Trophoblast cell (in vitro differentiated cells and primary cell): ENCODE data around the gene USB1.

ENCODE experiments used
- DNase-seq, 2 donors: peaks; one replicate each; pipeline ENCODE4 v3.0.0-alpha.2; 2016
- H2AFZ ChIP-seq: 2 replicates; pipeline ENCODE4 v1.6.1; 2013; ENCODE audit warnings: low read length, moderate library complexity, mild to moderate bottlenecking; ENCODE audit not compliant: insufficient read depth, poor library complexity
- H2AK5ac ChIP-seq: 2 replicates; pipeline ENCODE4 v1.6.1; 2013; ENCODE audit warnings: mild to moderate bottlenecking, low read length
- H2BK120ac ChIP-seq: 2 replicates; pipeline ENCODE4 v1.6.1; 2013; ENCODE audit warnings: low read length, mild to moderate bottlenecking, moderate library complexity; ENCODE audit not compliant: insufficient read depth, poor library complexity
- H2BK12ac ChIP-seq: 2 replicates; pipeline ENCODE4 v1.6.1; 2013; ENCODE audit warnings: mild to moderate bottlenecking, low read length, moderate library complexity
- H2BK5ac ChIP-seq: 2 replicates; pipeline ENCODE4 v1.6.1; 2013; ENCODE audit warnings: low read length, low read depth, moderate library complexity, mild to moderate bottlenecking; ENCODE audit not compliant: poor library complexity
- H3K14ac ChIP-seq: 2 replicates; pipeline ENCODE4 v1.6.1; 2013; ENCODE audit warnings: mild to moderate bottlenecking, low read length
- H3K18ac ChIP-seq: 2 replicates; pipeline ENCODE4 v1.6.1; 2013; ENCODE audit warnings: mild to moderate bottlenecking, low read length
- H3K23ac ChIP-seq: 2 replicates; pipeline ENCODE4 v1.6.1; 2013; ENCODE audit warnings: low read length
- H3K27ac ChIP-seq: 2 replicates; pipeline ENCODE4 v1.5.1; 2013; ENCODE audit warnings: low read depth, mild to moderate bottlenecking, inconsistent platforms, low read length, moderate library complexity
- H3K27me3 ChIP-seq: 2 replicates; pipeline ENCODE4 v1.6.1; 2013; ENCODE audit warnings: inconsistent platforms, mild to moderate bottlenecking, low read length, moderate library complexity; ENCODE audit not compliant: insufficient read depth
- H3K36me3 ChIP-seq, 2 experiments: 1 replicate in 1 of 2; 2 replicates in 1 of 2; pipeline ENCODE4 v1.6.1; 2013; ENCODE audit warnings: low read length in 2 of 2, mild to moderate bottlenecking in 2 of 2, moderate library complexity in 1 of 2; ENCODE audit not compliant: insufficient read depth in 2 of 2, control insufficient read depth in 1 of 2
- H3K4ac ChIP-seq: 2 replicates; pipeline ENCODE4 v1.6.1; 2013; ENCODE audit warnings: low read depth, mild to moderate bottlenecking, low read length, moderate library complexity
- H3K4me1 ChIP-seq, 2 experiments: 1 replicate in 1 of 2; 2 replicates in 1 of 2; pipeline ENCODE4 v1.6.1; 2013; ENCODE audit warnings: low read length in 2 of 2, mild to moderate bottlenecking in 2 of 2, moderate library complexity in 1 of 2; ENCODE audit not compliant: insufficient read depth in 2 of 2, control insufficient read depth in 1 of 2
- H3K4me2 ChIP-seq: 2 replicates; pipeline ENCODE4 v1.6.1; 2013; ENCODE audit warnings: inconsistent platforms, mild to moderate bottlenecking, low read length, moderate library complexity
- H3K4me3 ChIP-seq: 2 replicates; pipeline ENCODE4 v1.5.1; 2013; ENCODE audit warnings: mild to moderate bottlenecking, low read depth, low read length, inconsistent platforms
- H3K79me1 ChIP-seq: one replicate; pipeline ENCODE4 v1.6.1; 2013; ENCODE audit warnings: low read length
- H3K79me2 ChIP-seq: 2 replicates; pipeline ENCODE4 v1.6.1; 2013; ENCODE audit warnings: low read length, mild to moderate bottlenecking; ENCODE audit not compliant: control insufficient read depth, insufficient read depth, poor library complexity
- H3K9ac ChIP-seq: 2 replicates; pipeline ENCODE4 v1.6.1; 2013; ENCODE audit warnings: mild to moderate bottlenecking, low read length
- H3K9me3 ChIP-seq: 2 replicates; pipeline ENCODE4 v1.6.1; 2013; ENCODE audit warnings: low read depth, mild to moderate bottlenecking, control low read depth, inconsistent platforms, low read length; ENCODE audit not compliant: insufficient read depth
- H4K12ac ChIP-seq: 2 replicates; pipeline ENCODE4 v1.6.1; 2013; ENCODE audit warnings: low read depth, mild to moderate bottlenecking, low read length, moderate library complexity
- H4K8ac ChIP-seq: 2 replicates; pipeline ENCODE4 v1.6.1; 2013; ENCODE audit warnings: low read depth, mild to moderate bottlenecking, low read length, moderate library complexity
- H4K91ac ChIP-seq: one replicate; pipeline ENCODE4 v1.6.1; 2013; ENCODE audit warnings: low read depth, mild to moderate bottlenecking, low read length, moderate library complexity
- WGBS: extraction: QIAGEN DNeasy Blood & Tissue Kit; methylation state at CpG from one replicate; pipeline ENCODE4 v1.1.7; 2013; ENCODE audit warnings: missing lambda C conversion rate; ENCODE audit not compliant: insufficient read length, insufficient coverage; ENCODE audit errors: extremely low coverage; 5-methylcytosine and 5-hydroxymethylcytosine counted together

USB1 gene

DNA sequence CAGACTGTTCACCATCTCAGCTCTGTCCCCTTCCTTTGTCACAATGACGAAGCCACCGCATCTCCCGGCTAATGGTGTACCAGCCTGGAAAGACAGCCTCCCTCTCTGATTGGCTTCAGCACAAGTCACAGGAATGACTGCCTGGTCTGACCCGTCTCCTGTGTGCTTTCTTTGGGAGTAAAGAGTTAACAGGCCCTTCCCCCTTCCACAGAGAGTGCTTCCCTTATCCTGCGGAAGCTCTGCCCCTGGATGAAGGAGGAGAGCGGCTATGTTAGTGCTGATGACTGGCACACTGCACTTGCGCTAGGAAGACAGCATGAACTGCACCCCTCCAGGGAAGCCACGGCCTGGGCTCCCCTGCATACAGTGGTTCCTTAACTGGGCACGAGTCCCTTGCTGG is 11.3 kb downstream of the USB1 start:
- no peak for DNase-seq
- no peaks in the 10 kb centered on the region for H3K79me2 ChIP-seq
- no peak overlapping the region for H2AK5ac ChIP-seq
- H3K14ac ChIP-seq, result peak overlapping the region; percentile 16
- peaks cover 10 to 22% of the 10 kb centered on the region in 2 experiments for H3K36me3 ChIP-seq
- H3K18ac ChIP-seq, result peak overlapping the region; percentile 38
- no peak overlapping the region for H3K4me3 ChIP-seq
- H2AFZ ChIP-seq, result no peak overlapping the region
- H3K23ac ChIP-seq, result no peak overlapping the region
- H3K9ac ChIP-seq, result no peak overlapping the region
- no peak overlapping the region for H3K4me2 ChIP-seq
- H3K27me3 ChIP-seq, result no peaks in the 10 kb centered on the region
- H2BK12ac ChIP-seq, result peak overlapping the region; percentile 10
- H3K4me1 ChIP-seq, result peaks cover 16 to 22% of the 10 kb centered on the region in 2 experiments
- H4K91ac ChIP-seq, result peak overlapping the region; percentile 8
- H2BK5ac ChIP-seq, result peak overlapping the region; percentile 6
- H3K9me3 ChIP-seq, result no peaks in the 10 kb centered on the region
- peak overlapping the region; percentile 80 for H3K27ac ChIP-seq
- H2BK120ac ChIP-seq, result no peak overlapping the region
- H3K4ac ChIP-seq, result no peak overlapping the region
- peaks cover 6% of the 10 kb centered on the region for H3K79me1 ChIP-seq
- no CpG with 5 or more reads among the region's 9 CpGs for WGBS
- H4K8ac ChIP-seq, result no peak overlapping the region
- no peak overlapping the region for H4K12ac ChIP-seq

- Histone ChIP-seq H3K14ac (no peak overlapping the region), H2BK120ac (peak overlapping the region; percentile 48), H3K36me3 (peaks cover 11 to 23% of the 10 kb centered on the region in 2 experiments), H3K9ac (no peak overlapping the region), H3K4me2 (no peak overlapping the region), H3K18ac (no peak overlapping the region), H3K27ac (no peak overlapping the region), H3K79me2 (no peaks in the 10 kb centered on the region), H3K4me3 (no peak overlapping the region), H4K91ac (peak overlapping the region; percentile 20), H2AFZ (no peak overlapping the region), H2BK5ac (no peak overlapping the region), H2BK12ac (peak overlapping the region; percentile 29), H2AK5ac (no peak overlapping the region), H3K4me1 (peaks cover 16 to 22% of the 10 kb centered on the region in 2 experiments), H3K9me3 (no peaks in the 10 kb centered on the region), H4K8ac (no peak overlapping the region), H3K4ac (no peak overlapping the region), H3K79me1 (peaks cover 6% of the 10 kb centered on the region), H3K27me3 (no peaks in the 10 kb centered on the region), H3K23ac (no peak overlapping the region), H4K12ac (no peak overlapping the region)
- peak; percentile 65 to 76 for DNase-seq
- no CpG with 5 or more reads among the region's 9 CpGs for WGBS
Measured at GRCh38 chr16:58013201-58013956, 12.2 kb downstream of the USB1 start.

DNA sequence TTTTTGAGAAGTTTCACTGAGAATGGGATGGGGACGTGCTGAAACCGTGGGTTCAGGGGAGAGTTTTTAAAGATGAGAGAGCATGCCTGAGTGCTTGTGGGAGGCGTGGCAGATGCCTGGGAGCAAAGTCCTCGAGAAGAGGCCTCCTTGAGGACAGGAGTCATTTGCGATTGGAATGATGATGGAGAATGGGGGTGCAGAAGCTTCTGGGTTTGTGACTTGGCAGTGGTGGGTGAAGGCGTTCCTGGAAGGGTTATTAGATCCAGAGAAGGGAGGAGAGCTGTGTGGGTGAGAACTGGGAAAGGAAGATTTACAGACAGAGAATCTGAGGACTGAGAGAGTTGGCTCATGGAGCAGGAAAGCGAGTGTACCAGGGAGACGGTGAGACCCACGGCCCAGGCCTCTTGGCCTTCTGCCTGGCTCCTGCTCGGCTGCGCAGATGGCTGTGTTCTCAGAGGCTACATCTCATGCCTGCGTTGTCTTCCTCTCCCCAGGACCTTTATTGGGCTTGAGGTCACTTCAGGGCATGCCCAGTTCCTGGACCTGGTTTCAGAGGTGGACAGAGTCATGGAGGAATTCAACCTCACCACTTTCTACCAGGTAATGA is 15.7 kb downstream of the USB1 start:
- no peak overlapping the region for H3K4me2 ChIP-seq
- H4K91ac ChIP-seq, result no peak overlapping the region
- no peak overlapping the region for H3K4ac ChIP-seq
- no peak overlapping the region for H2BK5ac ChIP-seq
- H3K9me3 ChIP-seq, result no peaks in the 10 kb centered on the region
- peaks cover 11 to 26% of the 10 kb centered on the region in 2 experiments for H3K36me3 ChIP-seq
- H3K14ac ChIP-seq, result no peak overlapping the region
- H3K9ac ChIP-seq, result no peak overlapping the region
- no peaks in the 10 kb centered on the region for H3K27me3 ChIP-seq
- no peak overlapping the region for H4K12ac ChIP-seq
- no peaks in the 10 kb centered on the region for H3K79me2 ChIP-seq
- H3K4me3 ChIP-seq, result no peak overlapping the region
- no peak overlapping the region for H2AK5ac ChIP-seq
- H3K23ac ChIP-seq, result no peak overlapping the region
- H3K4me1 ChIP-seq, result peaks cover 10 to 14% of the 10 kb centered on the region in 2 experiments
- H2BK12ac ChIP-seq, result no peak overlapping the region
- no peak overlapping the region for H3K18ac ChIP-seq
- no CpG with 5 or more reads among the region's 12 CpGs for WGBS
- DNase-seq, result no peak
- peaks cover 6% of the 10 kb centered on the region for H3K79me1 ChIP-seq
- H2AFZ ChIP-seq, result no peak overlapping the region
- H2BK120ac ChIP-seq, result no peak overlapping the region
- H4K8ac ChIP-seq, result no peak overlapping the region
- H3K27ac ChIP-seq, result no peak overlapping the region

GRCh38 chr16:58018803-58019202 is 17.6 kb downstream of the USB1 start:
- H3K4ac ChIP-seq, result no peak overlapping the region

More at GRCh38 chr16:58018803-58019202, 17.6 kb downstream of the USB1 start:
- Histone ChIP-seq H3K4me1 (peaks cover 0 to 6% of the 10 kb centered on the region in 2 experiments), H3K36me3 (peaks cover 7 to 16% of the 10 kb centered on the region in 2 experiments), H4K12ac (no peak overlapping the region), H3K9me3 (no peaks in the 10 kb centered on the region), H3K9ac (no peak overlapping the region), H2BK12ac (no peak overlapping the region), H2AFZ (no peak overlapping the region), H3K79me1 (no peaks in the 10 kb centered on the region), H4K8ac (no peak overlapping the region), H3K27me3 (no peaks in the 10 kb centered on the region), H2BK120ac (no peak overlapping the region), H2BK5ac (no peak overlapping the region), H3K18ac (no peak overlapping the region), H3K14ac (no peak overlapping the region), H3K79me2 (no peaks in the 10 kb centered on the region), H3K4me3 (no peak overlapping the region), H3K27ac (no peak overlapping the region), H3K4me2 (no peak overlapping the region), H4K91ac (no peak overlapping the region), H3K23ac (no peak overlapping the region), H2AK5ac (no peak overlapping the region)
- peak in 1 of 2 donors; percentile 12 for DNase-seq
- WGBS, result no CpG with 5 or more reads among the region's 7 CpGs
